ENCODE results near the gene LSM2.

GRCh38 chr6:31827286-31828079, 20.7 kb upstream of the LSM2 start, which contains the start of gene HSPA1B:
- no peak for TF ChIP-seq CTCF (IDR thresholded peaks at IDR 0.05)
- no peak for TF ChIP-seq CEBPB (IDR thresholded peaks at IDR 0.05)
- TF ChIP-seq, protein P1, sequence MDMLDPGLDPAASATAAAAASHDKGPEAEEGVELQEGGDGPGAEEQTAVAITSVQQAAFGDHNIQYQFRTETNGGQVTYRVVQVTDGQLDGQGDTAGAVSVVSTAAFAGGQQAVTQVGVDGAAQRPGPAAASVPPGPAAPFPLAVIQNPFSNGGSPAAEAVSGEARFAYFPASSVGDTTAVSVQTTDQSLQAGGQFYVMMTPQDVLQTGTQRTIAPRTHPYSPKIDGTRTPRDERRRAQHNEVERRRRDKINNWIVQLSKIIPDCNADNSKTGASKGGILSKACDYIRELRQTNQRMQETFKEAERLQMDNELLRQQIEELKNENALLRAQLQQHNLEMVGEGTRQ (IDR thresholded peaks at IDR 0.05) = no peak
- TF ChIP-seq CHD2 (IDR thresholded peaks at IDR 0.05; ENCODE audit: low read length, partially characterized antibody) = no peak

Data from A549 (cell line).